MM.1S (cell line): Measurements from ENCODE around the gene FAIM2.

ENCODE experiments used
- DNase-seq: peaks from one replicate; pipeline ENCODE4 v3.0.0-alpha.2; 2015
- H2AFZ ChIP-seq: fragments of 300-600 bp; sonication (generic); 2 replicates; pipeline ENCODE4 v1.6.0; 2016; ENCODE audit warnings: antibody characterized with exemption, low read length
- H3F3A ChIP-seq: fragments of 300-600 bp; sonication (generic); 2 replicates; pipeline ENCODE4 v1.6.1; 2016; ENCODE audit warnings: mild to moderate bottlenecking, antibody characterized with exemption, low read length, moderate library complexity, mixed read lengths; ENCODE audit not compliant: insufficient read depth
- H3K27ac ChIP-seq: fragments of 300-600 bp; sonication (generic); 2 replicates; pipeline ENCODE4 v1.5.1; 2016; ENCODE audit warnings: mild to moderate bottlenecking, low read length
- H3K27me3 ChIP-seq: fragments of 300-600 bp; sonication (generic); replicated peaks from 2 replicates; pipeline ENCODE4 v1.6.0; 2016; ENCODE audit warnings: low read length; ENCODE audit not compliant: insufficient read depth
- H3K36me3 ChIP-seq: fragments of 300-600 bp; sonication (generic); replicated peaks from 2 replicates; pipeline ENCODE4 v1.6.1; 2016; ENCODE audit warnings: mild to moderate bottlenecking, low read length, mixed read lengths; ENCODE audit not compliant: insufficient read depth
- H3K4me1 ChIP-seq: fragments of 300-600 bp; sonication (generic); 2 replicates; pipeline ENCODE4 v1.6.1; 2016; ENCODE audit warnings: low read length, mixed read lengths
- H3K4me2 ChIP-seq: fragments of 300-600 bp; sonication (generic); 2 replicates; pipeline ENCODE4 v1.6.0; 2016; ENCODE audit warnings: low read depth, low read length
- H3K4me3 ChIP-seq: fragments of 300-600 bp; sonication (generic); 2 replicates; pipeline ENCODE4 v1.5.1; 2016; ENCODE audit warnings: low read length, mixed read lengths
- H3K79me2 ChIP-seq: fragments of 300-600 bp; sonication (generic); 2 replicates; pipeline ENCODE4 v1.6.1; 2016; ENCODE audit warnings: mixed run types, low read length, mixed read lengths
- H3K9ac ChIP-seq: fragments of 300-600 bp; sonication (generic); 2 replicates; pipeline ENCODE4 v1.6.1; 2016; ENCODE audit warnings: low read length, mixed read lengths
- H3K9me2 ChIP-seq: fragments of 300-600 bp; sonication (generic); replicated peaks from 2 replicates; pipeline ENCODE4 v1.6.1; 2016; ENCODE audit warnings: mild to moderate bottlenecking, low read length, mixed read lengths; ENCODE audit not compliant: insufficient read depth
- H3K9me3 ChIP-seq: fragments of 300-600 bp; sonication (generic); replicated peaks from 2 replicates; pipeline ENCODE4 v1.6.1; 2016; ENCODE audit warnings: mild to moderate bottlenecking, low read length, mixed read lengths; ENCODE audit not compliant: insufficient read depth
- H4K20me1 ChIP-seq: fragments of 300-600 bp; sonication (generic); 2 replicates; pipeline ENCODE4 v1.6.1; 2016; ENCODE audit warnings: mild to moderate bottlenecking, low read length, moderate library complexity, mixed read lengths; ENCODE audit not compliant: insufficient read depth
- EZH2 ChIP-seq: fragments of 300-600 bp; sonication (generic); optimal IDR thresholded peaks from 2 replicates; pipeline ENCODE3; 2017; ENCODE audit warnings: low read depth, mild to moderate bottlenecking, antibody characterized with exemption, low read length, mixed read lengths
- EZH2phosphoT487 ChIP-seq: fragments of 300-600 bp; sonication (generic); IDR thresholded peaks from 2 replicates; pipeline ENCODE4 v1.6.1; 2018; ENCODE audit warnings: antibody characterized with exemption, low read length
- TF ChIP-seq, protein P1 (sequence below): fragments of 300-600 bp; sonication (generic); IDR thresholded peaks from 2 replicates; pipeline ENCODE4 v1.5.1; 2016; ENCODE audit warnings: antibody characterized with exemption, low read length, mixed read lengths

The FAIM2 gene

DNA sequence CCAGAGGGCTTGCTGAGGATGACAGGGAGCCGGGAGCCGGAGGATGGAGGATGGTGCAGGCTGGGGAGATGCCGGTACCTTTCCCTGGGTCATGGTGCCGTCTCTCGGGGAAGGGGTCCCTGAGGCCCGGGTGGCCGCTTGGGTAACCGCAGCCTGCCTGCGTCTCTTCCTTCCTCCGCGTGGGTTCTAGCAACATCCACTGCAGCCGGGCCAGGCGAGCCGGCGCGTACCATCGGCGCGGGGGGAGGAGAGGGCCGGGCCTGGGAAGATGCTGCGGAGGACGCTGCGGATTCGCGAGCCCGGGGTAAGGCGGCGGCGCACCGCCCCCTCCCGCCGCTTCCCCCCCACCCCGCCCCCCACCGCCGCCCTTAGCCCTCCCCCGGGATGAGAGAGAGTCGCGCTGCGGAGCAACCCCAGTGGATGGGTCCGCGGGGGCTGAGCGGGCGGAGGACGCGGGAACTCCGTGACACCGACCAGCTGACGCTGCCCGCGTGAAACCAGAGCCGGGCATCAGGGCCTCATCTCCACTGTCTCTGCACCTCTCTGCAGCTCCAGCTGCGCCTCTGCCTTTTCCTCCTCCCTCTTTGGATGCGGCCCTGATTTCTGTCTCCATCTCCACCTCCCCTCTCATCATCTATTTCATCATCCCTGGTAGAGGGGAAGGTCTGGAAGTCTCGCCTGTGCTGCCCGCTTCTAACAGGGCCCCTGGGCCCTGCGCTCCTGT, at the start of gene FAIM2:
Gene FAIM2 (minus strand): TSS at position 201 of the 724 bp plus-strand sequence. CDS start 108 bp downstream, at position 93.
- no peak within 1 kb of the TSS for H2AFZ ChIP-seq
- no peak within 1 kb of the TSS for H3K4me2 ChIP-seq
- H4K20me1 ChIP-seq: no peaks in the 10 kb centered on the region
- H3F3A ChIP-seq: no peaks in the 10 kb centered on the region
- TF ChIP-seq EZH2: no peak
- TF ChIP-seq, protein P1, sequence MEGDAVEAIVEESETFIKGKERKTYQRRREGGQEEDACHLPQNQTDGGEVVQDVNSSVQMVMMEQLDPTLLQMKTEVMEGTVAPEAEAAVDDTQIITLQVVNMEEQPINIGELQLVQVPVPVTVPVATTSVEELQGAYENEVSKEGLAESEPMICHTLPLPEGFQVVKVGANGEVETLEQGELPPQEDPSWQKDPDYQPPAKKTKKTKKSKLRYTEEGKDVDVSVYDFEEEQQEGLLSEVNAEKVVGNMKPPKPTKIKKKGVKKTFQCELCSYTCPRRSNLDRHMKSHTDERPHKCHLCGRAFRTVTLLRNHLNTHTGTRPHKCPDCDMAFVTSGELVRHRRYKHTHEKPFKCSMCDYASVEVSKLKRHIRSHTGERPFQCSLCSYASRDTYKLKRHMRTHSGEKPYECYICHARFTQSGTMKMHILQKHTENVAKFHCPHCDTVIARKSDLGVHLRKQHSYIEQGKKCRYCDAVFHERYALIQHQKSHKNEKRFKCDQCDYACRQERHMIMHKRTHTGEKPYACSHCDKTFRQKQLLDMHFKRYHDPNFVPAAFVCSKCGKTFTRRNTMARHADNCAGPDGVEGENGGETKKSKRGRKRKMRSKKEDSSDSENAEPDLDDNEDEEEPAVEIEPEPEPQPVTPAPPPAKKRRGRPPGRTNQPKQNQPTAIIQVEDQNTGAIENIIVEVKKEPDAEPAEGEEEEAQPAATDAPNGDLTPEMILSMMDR: no peak
- TF ChIP-seq EZH2phosphoT487: no peak
- H3K4me3 ChIP-seq: no peak within 1 kb of the TSS
- no peaks in the 10 kb centered on the region for H3K4me1 ChIP-seq
- no peak within 1 kb of the TSS for H3K9ac ChIP-seq
- peaks cover 14% of the 10 kb centered on the region; the same call in 1 of the 2 replicates for H3K27me3 ChIP-seq
- H3K9me2 ChIP-seq: no peaks in the 10 kb centered on the region
- H3K36me3 ChIP-seq: no peaks in the 10 kb centered on the region
- H3K79me2 ChIP-seq: no peaks in the 10 kb centered on the region
- DNase-seq: no peak
- H3K27ac ChIP-seq: no peak within 1 kb of the TSS
- no peaks in the 10 kb centered on the region for H3K9me3 ChIP-seq

DNA sequence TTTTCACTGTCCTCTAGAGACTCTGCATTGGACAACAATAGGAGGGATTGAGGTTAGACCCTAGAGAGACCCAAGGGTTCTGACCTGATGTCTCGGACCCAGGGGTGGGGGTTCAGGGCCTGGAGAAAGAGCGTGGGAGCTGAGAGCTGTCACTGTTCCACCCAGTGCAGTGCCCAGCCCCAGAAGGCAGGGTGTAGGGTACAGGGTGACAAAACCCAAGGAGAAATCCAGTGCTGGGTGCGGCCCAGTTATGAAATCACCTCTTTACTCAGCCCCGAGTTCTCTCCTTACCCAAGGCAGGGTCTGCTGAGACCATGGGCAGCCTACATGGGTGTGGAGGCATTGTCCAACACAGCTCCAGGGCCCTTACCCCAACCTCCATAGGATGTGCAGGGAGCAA, 49.5 kb upstream of the FAIM2 start:
- no peak overlapping the region for H3K4me2 ChIP-seq
- no peaks in the 10 kb centered on the region for H3K36me3 ChIP-seq
- peaks cover 38% of the 10 kb centered on the region for H3K27me3 ChIP-seq
- H3K27ac ChIP-seq: no peak overlapping the region
- no peak overlapping the region for H3K9ac ChIP-seq
- H3K4me1 ChIP-seq: no peaks in the 10 kb centered on the region
- H3K9me2 ChIP-seq: no peaks in the 10 kb centered on the region
- H3K79me2 ChIP-seq: no peaks in the 10 kb centered on the region
- H4K20me1 ChIP-seq: no peaks in the 10 kb centered on the region
- no peak for TF ChIP-seq EZH2
- no peak for TF ChIP-seq EZH2phosphoT487
- TF ChIP-seq, protein P1: no peak
- DNase-seq: no peak
- no peak overlapping the region for H3K4me3 ChIP-seq
- H3K9me3 ChIP-seq: no peaks in the 10 kb centered on the region
- no peak overlapping the region for H2AFZ ChIP-seq
- H3F3A ChIP-seq: no peaks in the 10 kb centered on the region

DNA sequence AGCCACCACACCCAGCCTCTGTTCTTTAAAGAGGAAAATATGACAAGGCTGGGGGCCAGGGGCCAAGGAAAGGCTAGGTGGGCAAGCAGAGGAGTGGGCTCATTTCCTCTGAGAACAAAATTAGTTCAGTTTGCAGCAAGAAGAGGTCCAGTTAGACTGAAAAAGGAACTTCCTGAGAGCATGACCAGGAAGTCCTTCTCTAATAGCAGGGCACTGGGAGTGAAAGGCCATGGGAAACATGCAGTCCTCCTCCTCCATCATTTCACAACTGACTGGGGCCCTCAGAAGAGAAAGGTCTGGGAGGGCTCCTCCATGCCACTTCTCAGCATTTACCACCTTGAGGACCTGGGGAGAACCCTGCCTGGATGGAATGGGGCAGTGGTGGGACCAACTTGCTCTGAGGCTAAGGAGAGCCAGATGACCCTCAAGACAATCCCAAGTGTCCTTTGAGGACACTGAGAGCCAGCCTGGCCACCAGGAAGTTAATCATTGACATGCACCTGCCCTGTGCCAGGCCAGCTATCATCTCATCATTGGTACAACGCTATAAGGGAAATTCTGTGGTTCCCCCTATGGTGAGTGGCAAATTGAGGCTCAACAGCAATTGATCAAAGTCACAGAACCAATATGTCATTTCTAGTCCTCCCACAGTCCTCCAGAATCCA, 48.8 kb upstream of the FAIM2 start:
- Histone ChIP-seq H3K9me3 (no peaks in the 10 kb centered on the region), H3K9ac (no peak overlapping the region), H3K4me3 (no peak overlapping the region), H3K4me1 (no peaks in the 10 kb centered on the region), H2AFZ (no peak overlapping the region), H3K4me2 (no peak overlapping the region), H3F3A (no peaks in the 10 kb centered on the region), H3K9me2 (no peaks in the 10 kb centered on the region), H3K79me2 (no peaks in the 10 kb centered on the region), H3K36me3 (no peaks in the 10 kb centered on the region), H3K27ac (no peak overlapping the region), H4K20me1 (no peaks in the 10 kb centered on the region), H3K27me3 (peaks cover 32% of the 10 kb centered on the region)
- no peak for DNase-seq
- no peak for TF ChIP-seq EZH2
- TF ChIP-seq EZH2phosphoT487: no peak
- TF ChIP-seq, protein P1: no peak
